Calu3 (cell line): ENCODE measurements around the gene PHYKPL. TPM values are rescaled to one million over a fixed set of nuclear protein-coding genes. Genes with fewer than 3 reads are reported as not detected.

Experiments used
- Bru-seq: library from RNA; stranded (reverse); fragments of 400-500 nt; gene quantifications from one replicate; lab custom pipeline; 2021; lab: Mats Ljungman, UMichigan
- BruChase-seq, 2 experiments: library from RNA; stranded (reverse); fragments of 400-500 nt; gene quantifications; one replicate each; lab custom pipeline; 2021; lab: Mats Ljungman, UMichigan
- BruUV-seq: library from RNA; stranded (reverse); fragments of 400-500 nt; replicated peaks from 2 replicates; lab custom pipeline; 2021; lab: Mats Ljungman, UMichigan
- CTCF ChIA-PET: fragments of 300-600 bp; sonication (Branson Sonifier 250); formaldehyde crosslinking; loops from one replicate; lab custom pipeline; 2022; ENCODE audit warnings: antibody characterized with exemption; lab: Charles Lee
- DNase-seq: peaks from one replicate; pipeline ENCODE4 v3.0.0; 2022
- H3K27ac Mint-ChIP-seq: one replicate; pipeline ENCODE4 v1.8.0; 2022; ENCODE audit warnings: mixed read lengths; ENCODE audit not compliant: unreplicated experiment
- H3K27me3 Mint-ChIP-seq: one replicate; pipeline ENCODE4 v1.8.0; 2022; ENCODE audit warnings: mixed read lengths; ENCODE audit not compliant: unreplicated experiment
- H3K36me3 Mint-ChIP-seq: one replicate; pipeline ENCODE4 v1.8.0; 2022; ENCODE audit warnings: mild to moderate bottlenecking, moderate library complexity, mixed read lengths; ENCODE audit not compliant: insufficient read depth, unreplicated experiment
- H3K4me1 Mint-ChIP-seq: one replicate; pipeline ENCODE4 v1.8.0; 2022; ENCODE audit warnings: mild to moderate bottlenecking, low read depth, mixed read lengths; ENCODE audit not compliant: unreplicated experiment
- H3K4me3 Mint-ChIP-seq: one replicate; pipeline ENCODE4 v1.8.0; 2022; ENCODE audit warnings: mild to moderate bottlenecking, low read depth, moderate library complexity, mixed read lengths; ENCODE audit not compliant: unreplicated experiment
- H3K9me3 Mint-ChIP-seq: one replicate; pipeline ENCODE4 v1.8.0; 2022; ENCODE audit warnings: low read depth, mixed read lengths; ENCODE audit not compliant: unreplicated experiment
- intact Hi-C: fragments of 100-400 bp; cut with micrococcal nuclease; formaldehyde crosslinking; loops from one replicate; pipeline ENCODE4 v1.10.0; 2022; ENCODE audit not compliant: unreplicated experiment
- long read RNA-seq: library from polyadenylated mRNA; stranded (forward); transcript quantifications from one replicate; pipeline ENCODE4 v2.0.0, GENCODE V29; 2022
- total RNA-seq: library from RNA; stranded (reverse); gene quantifications from 2 replicates; pipeline ENCODE4 v1.2.3, GENCODE V29; 2022
- TF ChIP-seq, protein P1 (sequence below): fragments of 200-600 bp; IDR thresholded peaks from one replicate; pipeline ENCODE4 v1.8.0; 2022; ENCODE audit warnings: antibody characterized with exemption; ENCODE audit not compliant: unreplicated experiment

PHYKPL gene
- total RNA-seq: 87.5 and 96.7 TPM in 2 replicates
- Bru-seq, nascent RNA: percentile 82 among the genes with signal in this experiment
- percentile 87 among the genes with signal in this experiment for BruChase-seq, experiment 1, labeled RNA remaining after a 6-hour chase
- BruChase-seq, experiment 2, labeled RNA remaining after a 2-hour chase: percentile 87 among the genes with signal in this experiment
- long read RNA-seq, transcript PHYKPL-201 (13 exons, 2,038 nt): major isoform, 5 of 59 reads
- long read RNA-seq, partial matches to known transcripts: 1 of 59 reads
- long read RNA-seq, other reads (novel, unspliced or antisense): 52 of 59 reads

DNA sequence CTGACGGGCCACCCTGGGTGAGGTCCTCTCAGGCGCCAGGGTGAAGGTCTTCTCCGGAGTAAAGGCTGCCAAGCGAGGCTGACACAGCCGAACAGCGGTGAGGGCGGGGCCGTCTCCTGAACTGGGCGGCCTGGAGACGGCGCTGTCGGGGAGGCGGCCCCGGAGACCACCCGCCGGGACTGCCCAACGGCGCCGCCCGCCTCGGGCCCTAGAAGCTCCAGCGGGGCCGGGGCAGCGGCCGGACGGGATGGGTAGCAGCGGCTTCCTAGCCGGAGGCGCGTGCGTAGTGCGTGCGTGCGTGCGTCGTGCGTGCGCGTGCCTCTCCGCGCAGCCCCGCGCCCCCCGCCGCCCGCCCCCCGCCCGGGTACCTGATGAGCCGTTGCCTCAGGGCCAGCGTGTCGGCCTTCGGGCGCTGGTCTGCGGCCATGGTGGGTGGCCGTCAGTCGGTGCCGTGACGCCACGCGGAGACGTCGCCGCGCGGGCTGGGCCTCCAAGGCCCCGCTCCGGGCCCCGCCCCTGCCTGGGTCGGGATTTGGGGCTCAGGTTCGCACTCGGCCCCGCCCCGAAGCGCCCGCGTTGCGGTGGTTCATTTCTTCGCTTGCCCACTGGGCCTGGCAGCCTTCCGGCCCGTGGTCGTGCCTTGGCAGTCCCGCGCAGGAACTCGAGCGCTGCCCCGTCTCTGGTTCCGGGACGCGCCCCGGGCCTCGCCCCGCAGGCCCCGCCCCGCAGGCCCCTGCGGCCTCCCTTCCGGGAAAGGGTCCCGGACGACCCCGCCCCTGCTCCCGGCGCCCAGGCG lies at the start of gene PHYKPL:
Gene PHYKPL (minus strand): TSS at position 679 of the 796 bp plus-strand sequence. CDS start 252 bp downstream, at position 427.
- peak; percentile 79 for DNase-seq
- H3K9me3 Mint-ChIP-seq: peaks cover 4% of the 10 kb centered on the region
- peak within 1 kb of the TSS; percentile 84 for H3K4me3 Mint-ChIP-seq
- H3K4me1 Mint-ChIP-seq: peaks cover 27% of the 10 kb centered on the region
- intact Hi-C loops: no loop called here
- no TSS peak for BruUV-seq
- TF ChIP-seq, protein P1, sequence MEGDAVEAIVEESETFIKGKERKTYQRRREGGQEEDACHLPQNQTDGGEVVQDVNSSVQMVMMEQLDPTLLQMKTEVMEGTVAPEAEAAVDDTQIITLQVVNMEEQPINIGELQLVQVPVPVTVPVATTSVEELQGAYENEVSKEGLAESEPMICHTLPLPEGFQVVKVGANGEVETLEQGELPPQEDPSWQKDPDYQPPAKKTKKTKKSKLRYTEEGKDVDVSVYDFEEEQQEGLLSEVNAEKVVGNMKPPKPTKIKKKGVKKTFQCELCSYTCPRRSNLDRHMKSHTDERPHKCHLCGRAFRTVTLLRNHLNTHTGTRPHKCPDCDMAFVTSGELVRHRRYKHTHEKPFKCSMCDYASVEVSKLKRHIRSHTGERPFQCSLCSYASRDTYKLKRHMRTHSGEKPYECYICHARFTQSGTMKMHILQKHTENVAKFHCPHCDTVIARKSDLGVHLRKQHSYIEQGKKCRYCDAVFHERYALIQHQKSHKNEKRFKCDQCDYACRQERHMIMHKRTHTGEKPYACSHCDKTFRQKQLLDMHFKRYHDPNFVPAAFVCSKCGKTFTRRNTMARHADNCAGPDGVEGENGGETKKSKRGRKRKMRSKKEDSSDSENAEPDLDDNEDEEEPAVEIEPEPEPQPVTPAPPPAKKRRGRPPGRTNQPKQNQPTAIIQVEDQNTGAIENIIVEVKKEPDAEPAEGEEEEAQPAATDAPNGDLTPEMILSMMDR: no peak
- CTCF ChIA-PET: interaction anchor here (1.7 kb wide), 1 partner anchor 25 kb away, joined by 4 read pairs; no protein-coding TSS in a partner anchor
- H3K27me3 Mint-ChIP-seq: no peaks in the 10 kb centered on the region
- peaks cover 59% of the 10 kb centered on the region for H3K36me3 Mint-ChIP-seq
- H3K27ac Mint-ChIP-seq: peak within 1 kb of the TSS; percentile 90

DNA sequence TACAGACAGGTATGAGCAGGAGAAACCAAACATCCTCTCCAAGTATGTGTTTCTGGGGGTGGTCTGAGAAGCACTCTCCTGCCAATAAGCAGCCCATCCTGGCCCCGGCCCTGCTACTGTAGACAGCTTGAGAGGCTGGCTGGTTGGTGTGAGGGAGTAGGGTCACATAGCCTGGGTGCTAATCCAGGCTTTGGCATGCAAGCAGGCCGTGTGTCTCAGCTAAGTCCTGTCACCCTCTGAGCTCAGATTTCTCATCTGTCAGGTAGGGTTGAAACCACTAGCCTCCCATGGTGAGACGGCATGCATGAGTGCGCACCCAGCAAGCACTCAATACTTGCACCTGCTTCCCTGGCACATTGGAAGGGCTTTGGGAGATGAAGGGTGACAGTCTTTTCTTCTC lies 49.8 kb upstream of the PHYKPL start:
- CTCF ChIA-PET: no interaction called here
- H3K9me3 Mint-ChIP-seq: peaks cover 7% of the 10 kb centered on the region
- BruUV-seq: no TSS peak
- no peak overlapping the region for H3K27ac Mint-ChIP-seq
- TF ChIP-seq, protein P1: no peak
- peaks cover 70% of the 10 kb centered on the region for H3K27me3 Mint-ChIP-seq
- no peak overlapping the region for H3K4me3 Mint-ChIP-seq
- DNase-seq: no peak
- intact Hi-C loops: no loop called here
- peaks cover 12% of the 10 kb centered on the region for H3K4me1 Mint-ChIP-seq
- H3K36me3 Mint-ChIP-seq: no peaks in the 10 kb centered on the region

DNA sequence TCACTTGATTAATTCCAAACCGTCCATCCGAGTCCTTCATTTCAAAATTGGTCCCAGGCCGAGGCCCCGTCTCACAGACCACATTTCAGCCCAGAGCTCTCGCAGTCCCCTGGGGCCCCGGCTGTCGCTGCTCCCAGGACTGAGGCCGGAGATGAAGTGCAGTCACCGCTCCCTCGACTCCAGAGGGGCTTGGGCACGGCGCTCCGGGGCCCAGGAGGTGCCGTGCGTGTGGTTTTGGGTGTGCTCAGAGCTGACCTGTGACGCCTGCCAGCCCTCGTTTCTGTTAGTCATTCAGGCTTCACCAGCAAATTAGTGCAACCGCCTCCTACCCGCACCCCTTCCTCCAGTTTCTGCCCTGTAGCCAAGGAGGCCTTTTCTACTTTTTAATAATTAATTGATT lies 48.7 kb upstream of the PHYKPL start:
- no peak overlapping the region for H3K27ac Mint-ChIP-seq
- peaks cover 12% of the 10 kb centered on the region for H3K4me1 Mint-ChIP-seq
- intact Hi-C loops: no loop called here
- no peaks in the 10 kb centered on the region for H3K36me3 Mint-ChIP-seq
- BruUV-seq: no TSS peak
- peaks cover 7% of the 10 kb centered on the region for H3K9me3 Mint-ChIP-seq
- TF ChIP-seq, protein P1: no peak
- CTCF ChIA-PET: interaction anchor here (1.5 kb wide), 1 partner anchor 1212 kb away, joined by 10 read pairs; no protein-coding TSS in a partner anchor
- no peak for DNase-seq
- no peak overlapping the region for H3K4me3 Mint-ChIP-seq
- peaks cover 70% of the 10 kb centered on the region for H3K27me3 Mint-ChIP-seq

DNA sequence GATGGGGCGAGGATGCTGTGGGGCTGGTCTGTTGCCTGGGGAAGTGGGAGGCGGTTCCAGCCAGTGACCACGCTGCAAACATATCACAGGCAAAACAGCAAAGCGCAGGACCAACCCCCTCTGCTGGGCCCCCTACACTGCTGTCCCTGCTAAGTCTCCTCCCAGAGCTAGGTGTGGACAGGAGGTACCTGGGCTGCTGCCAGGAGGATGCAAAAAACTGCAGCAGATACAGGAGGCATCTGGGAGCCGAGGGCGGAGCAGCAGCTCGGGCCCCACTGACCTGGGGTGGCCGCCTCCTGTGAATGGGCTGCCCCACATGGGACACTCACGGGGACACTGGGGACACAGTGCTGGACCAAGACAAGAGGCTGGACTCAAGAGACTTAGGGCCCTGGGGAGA lies 48.0 kb upstream of the PHYKPL start:
- Mint-ChIP-seq H3K4me3 (no peak overlapping the region), H3K4me1 (peaks cover 12% of the 10 kb centered on the region), H3K27me3 (peaks cover 72% of the 10 kb centered on the region), H3K36me3 (no peaks in the 10 kb centered on the region), H3K9me3 (peaks cover 10% of the 10 kb centered on the region), H3K27ac (no peak overlapping the region)
- no peak for DNase-seq
- TF ChIP-seq, protein P1: no peak
- intact Hi-C loops: loop anchor here (1.0 kb wide), 1 partner anchor 271 kb away; no protein-coding TSS in a partner anchor
- BruUV-seq: no TSS peak
- CTCF ChIA-PET: interaction anchor here (1.5 kb wide), 1 partner anchor 1213 kb away, joined by 10 read pairs; no protein-coding TSS in a partner anchor
